ENCODE results near the gene PERM1.
A peak's percentile ranks its signal among the peaks of the same experiment; 100 is the strongest.
"Not testable (repeated sequence)": the region's sequence is repeated elsewhere in the genome, so short reads cannot be mapped to it uniquely, and the experiment has no call there.

PERM1 gene

DNA sequence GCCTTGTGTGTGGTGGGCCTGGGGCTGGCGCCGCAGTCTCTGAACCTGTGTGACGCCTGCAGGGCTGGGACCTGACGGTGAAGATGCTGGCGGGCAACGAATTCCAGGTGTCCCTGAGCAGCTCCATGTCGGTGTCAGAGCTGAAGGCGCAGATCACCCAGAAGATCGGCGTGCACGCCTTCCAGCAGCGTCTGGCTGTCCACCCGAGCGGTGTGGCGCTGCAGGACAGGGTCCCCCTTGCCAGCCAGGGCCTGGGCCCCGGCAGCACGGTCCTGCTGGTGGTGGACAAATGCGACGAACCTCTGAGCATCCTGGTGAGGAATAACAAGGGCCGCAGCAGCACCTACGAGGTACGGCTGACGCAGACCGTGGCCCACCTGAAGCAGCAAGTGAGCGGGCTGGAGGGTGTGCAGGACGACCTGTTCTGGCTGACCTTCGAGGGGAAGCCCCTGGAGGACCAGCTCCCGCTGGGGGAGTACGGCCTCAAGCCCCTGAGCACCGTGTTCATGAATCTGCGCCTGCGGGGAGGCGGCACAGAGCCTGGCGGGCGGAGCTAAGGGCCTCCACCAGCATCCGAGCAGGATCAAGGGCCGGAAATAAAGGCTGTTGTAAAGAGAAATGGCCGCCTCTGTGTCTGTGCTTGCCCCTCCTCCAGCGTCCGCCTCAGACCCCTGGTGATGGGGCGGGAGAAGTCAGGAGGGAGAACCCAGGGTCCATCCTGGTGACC lies 32.2 kb upstream of the PERM1 start:
- peak; percentile 52 for DNase-seq

DNA sequence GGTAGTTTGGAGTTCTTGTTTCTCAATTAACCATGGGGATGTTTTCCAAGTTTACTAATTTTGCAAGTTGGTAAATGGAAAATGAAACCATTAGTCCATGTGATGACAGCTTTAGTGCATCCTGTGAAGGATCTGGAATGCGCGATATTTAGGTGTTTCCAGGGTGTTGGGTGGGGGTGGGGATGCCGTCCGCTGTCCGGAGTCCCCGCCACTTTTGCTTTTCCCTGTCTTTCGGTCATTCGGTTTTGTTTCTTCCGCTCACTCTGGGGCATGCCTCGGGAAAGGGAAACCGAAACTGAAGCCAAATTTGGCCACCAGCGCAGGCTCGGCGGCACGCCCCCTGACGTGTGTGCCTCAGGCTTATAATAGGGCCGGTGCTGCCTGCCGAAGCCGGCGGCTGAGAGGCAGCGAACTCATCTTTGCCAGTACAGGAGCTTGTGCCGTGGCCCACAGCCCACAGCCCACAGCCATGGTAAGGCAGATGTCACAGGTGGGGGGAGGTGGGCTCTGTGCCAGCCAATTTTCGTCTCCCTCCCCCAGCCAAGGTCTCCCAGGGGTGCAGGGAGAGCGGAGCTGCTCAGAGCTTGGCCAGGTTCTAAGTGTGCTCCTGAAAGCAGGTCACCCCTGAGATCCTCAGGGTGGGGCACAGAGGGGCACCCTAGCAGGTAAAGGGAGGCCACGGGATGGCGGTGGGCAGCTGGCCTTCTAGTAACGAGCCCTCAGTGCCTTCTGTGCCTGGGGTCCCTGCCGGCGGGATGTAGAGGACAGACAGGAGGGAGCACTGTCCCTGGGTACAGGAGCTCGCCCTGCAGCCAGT lies 31.4 kb upstream of the PERM1 start, which contains the start of gene ISG15:
TSS of gene ISG15 (plus strand) at position 393 of the 817 bp plus-strand sequence. CDS start at position 470, 77 bp downstream.
- DNase-seq: peak; percentile 49

DNA sequence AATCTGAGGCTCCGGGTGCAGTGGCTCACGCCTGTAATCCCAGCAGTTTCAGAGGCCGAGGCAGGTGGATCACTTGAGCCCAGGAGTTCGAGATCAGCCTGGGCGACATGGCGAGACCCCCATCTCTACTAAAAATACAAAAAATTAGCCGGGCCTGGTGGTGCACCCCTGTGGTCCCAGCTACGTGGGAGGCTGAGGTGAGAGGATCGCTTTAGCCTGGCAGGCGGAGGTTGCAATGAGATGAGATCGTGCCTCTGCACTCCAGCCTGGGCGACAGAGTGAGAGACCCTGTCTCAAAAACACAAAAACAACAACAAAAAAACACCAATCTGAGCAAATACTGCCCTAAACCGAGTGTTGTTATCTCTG lies 30.8 kb upstream of the PERM1 start:
- DNase-seq: not testable (repeated sequence)

DNA sequence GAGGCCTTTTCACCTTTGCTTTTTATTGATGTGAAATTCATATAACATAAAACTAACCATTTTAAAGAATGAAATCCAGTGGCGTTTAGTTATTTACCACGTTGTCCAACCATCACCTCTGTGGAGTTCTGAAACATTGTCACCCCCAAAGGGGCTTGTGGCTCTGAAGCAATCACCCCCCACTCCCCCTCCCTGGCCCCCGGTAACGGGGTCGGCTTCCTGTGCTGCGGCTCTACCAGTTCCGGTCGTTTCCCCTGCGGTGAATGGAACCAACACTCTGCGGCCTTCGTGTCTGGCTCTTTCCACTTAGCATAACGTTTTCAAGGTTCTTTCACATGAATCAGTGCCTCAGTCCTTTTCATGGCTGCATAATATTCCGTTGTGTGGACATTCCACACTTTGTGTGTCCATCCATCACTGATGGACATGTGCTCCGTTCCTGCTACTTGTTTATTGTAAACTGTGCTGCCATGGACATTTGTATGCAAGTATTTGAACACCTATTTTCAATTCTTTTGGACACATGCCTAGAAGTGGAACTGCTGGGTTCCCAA lies 29.6 kb upstream of the PERM1 start:
- no peak for DNase-seq

DNA sequence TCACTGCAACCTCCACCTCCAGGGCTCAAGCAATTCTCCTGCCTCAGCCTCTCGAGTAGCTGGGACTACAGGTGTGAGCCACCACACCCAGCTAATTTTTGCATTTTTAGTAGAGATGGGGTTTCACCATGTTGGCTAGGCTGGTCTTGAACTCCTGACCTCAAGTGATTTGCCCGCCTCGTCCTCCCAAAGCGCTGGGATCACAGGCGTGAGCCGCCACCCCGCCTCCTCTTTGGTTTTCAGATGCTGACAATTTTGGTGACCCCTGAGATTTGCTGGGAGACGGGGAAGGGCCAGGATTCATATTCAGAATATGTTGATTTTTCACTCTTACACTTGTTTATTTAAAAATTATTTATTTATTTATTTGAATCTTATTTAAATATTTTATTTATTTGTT lies 28.2 kb upstream of the PERM1 start:
- DNase-seq: not testable (repeated sequence)

DNA sequence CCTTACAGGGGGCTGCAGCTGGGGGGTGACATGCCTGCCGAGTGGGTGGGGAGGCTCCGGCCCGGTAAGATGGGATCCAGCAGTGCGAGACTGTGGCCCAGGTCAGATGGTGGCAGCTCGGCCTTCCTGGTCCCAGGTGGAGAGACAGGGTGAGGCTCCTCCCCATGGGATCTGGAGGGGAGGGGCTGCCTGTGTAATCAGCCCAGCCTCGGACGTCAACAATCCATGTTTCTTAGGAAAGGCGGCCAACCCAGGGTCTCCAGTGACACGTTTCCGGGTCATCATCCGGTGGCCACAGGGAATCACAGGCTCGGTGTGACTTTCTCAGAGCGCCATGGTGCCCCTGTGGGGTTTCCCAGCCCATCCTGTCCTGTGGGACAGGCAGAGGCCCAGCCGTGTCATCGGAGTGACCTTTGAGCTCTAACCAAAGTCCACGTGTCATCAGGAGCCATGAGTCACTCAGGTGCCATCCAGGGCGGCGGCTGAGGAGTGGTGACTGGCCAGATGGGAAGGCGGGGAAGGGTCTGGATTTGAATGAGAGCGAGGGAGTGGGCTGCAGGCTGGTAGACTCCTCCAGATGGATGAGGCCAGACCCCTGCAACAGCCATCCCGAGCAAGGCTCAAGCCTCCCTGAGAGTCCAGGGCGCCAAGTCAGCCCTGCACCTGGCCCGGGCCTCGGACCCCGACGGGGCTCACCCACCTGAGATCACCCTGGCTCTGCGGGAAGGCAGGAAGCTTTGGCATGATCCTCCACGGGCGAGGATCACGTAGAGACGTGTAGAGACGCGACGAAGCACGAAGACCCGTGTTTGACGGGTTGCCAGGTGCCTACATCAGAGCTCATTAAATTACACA lies 24.6 kb upstream of the PERM1 start:
- DNase-seq: no peak

DNA sequence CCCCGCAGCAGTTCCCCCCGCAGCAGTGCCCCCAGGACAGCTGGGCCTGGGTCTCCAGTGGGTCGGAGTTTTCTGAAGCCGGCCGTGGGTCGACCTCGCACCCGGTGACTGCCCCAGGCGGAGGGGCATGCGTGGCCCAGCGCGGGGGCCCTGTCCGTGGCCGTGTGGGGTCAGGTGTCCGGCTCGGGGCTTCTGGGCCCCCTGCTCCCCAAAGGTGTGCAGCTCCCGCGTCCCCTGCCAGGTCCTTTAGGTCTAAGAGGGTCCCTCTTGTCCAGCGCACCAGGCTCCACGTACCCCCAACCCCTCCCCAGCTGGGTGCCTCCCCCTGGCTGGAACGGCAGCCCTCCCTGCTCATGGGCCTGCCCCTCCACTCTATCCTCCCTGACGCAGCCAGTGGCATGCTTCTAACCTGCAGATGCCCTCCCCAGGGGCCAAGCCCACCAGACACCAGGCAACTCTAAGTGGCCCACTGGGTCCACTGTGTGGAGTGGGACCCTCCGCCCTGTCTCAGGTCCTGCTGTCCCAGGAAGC lies 23.9 kb upstream of the PERM1 start:
- no peak for DNase-seq

DNA sequence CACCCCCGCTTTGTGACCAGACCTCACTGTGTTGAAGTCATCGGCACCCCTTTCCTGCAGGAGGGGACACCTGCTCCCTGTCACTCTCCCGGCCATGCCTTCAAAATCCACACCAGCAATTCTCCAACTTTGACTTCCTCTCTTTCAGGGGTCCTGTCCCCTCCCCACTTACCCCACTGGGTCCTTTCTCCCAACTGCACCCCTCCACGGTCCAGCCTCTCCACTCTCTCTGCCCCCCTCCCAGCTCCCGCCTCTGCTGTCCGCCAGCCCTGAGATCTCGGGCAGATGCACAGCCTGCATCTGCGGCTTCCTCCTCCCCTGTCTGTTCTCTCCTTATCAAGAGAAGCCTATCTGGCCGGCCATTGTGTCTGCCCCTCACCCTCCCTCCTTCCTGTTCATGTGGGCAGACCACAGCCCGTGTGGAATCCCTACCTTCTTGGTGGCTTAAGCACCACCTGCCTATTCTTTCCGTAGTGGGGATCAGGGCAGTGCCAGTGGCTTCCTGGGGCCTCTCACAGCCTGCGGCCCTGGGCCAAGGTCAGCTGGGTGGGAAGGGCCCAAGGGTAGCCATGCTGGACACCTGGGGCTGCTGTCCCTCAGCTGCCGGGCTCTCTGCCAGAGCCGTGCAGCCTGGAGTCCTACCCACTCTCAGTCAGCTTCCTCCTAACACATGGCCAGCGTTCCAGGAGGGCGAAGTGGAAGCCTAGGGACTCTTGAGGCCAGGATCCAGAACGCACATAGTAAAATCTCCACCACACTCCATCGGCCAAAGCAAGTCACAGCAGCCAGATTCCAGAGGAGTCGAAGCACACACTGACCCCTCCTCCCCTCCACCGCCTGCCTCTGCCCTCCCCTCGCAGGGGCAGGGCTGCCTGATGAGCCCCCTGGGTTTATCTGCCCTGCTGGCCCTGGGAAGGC lies 23.1 kb upstream of the PERM1 start:
- DNase-seq: no peak

DNA sequence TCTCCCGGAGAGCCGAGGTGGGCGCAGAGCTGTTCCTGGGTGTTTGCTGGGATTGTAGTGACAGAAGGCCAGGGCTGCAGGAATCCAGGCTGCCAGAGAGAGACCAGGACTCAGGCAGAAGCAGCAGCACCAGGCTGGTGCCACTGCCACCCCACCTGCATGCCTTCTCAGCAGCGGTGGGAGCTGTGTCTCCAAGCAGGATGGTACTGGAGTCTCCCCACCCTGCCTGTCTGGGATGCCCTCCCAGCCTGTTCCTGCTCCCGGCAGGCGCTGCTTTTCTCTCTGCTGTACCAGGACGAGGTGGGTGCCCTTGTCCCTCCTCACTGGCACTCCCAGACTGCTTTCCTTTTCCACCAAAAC lies 22.5 kb upstream of the PERM1 start:
- no peak for DNase-seq

DNA sequence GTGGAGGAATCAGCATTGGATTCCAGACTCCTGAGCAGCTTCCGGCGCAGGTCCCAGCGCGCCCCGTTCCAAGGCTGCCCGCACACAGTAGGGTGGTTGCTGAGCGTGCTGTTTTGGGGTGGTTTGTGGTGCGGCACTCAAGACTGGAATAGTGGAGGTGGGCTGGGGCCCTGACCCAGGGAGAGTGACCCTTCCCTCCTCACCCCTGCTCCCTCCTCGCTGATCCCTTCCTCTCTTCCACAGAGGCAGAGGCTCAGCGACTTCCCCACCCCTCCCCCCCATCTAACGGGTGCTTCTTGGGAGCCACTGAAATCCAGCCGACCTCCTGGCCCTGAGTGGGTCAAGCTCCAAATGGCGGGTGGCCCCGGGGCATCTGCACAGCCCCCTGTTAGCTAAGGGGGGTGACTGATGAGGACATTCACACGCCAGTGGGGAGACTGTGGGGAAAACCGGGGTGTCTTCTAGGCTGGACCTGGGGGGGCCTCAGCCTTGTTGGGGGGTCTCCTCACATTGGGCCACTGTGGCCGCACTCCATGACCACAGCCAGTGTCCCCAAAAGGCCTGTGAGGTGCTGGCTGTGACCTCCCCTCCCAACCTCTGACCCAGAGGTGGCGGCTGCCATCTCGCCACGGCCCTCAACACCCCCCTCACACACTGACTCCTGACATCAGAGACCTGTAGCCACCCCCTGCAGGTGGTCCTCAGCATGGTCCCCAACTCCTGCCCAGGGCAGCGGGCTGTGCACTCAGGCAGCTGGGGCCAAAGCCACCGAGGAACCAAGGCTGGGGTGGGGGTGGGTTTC lies 21.9 kb upstream of the PERM1 start:
- no peak for DNase-seq

DNA sequence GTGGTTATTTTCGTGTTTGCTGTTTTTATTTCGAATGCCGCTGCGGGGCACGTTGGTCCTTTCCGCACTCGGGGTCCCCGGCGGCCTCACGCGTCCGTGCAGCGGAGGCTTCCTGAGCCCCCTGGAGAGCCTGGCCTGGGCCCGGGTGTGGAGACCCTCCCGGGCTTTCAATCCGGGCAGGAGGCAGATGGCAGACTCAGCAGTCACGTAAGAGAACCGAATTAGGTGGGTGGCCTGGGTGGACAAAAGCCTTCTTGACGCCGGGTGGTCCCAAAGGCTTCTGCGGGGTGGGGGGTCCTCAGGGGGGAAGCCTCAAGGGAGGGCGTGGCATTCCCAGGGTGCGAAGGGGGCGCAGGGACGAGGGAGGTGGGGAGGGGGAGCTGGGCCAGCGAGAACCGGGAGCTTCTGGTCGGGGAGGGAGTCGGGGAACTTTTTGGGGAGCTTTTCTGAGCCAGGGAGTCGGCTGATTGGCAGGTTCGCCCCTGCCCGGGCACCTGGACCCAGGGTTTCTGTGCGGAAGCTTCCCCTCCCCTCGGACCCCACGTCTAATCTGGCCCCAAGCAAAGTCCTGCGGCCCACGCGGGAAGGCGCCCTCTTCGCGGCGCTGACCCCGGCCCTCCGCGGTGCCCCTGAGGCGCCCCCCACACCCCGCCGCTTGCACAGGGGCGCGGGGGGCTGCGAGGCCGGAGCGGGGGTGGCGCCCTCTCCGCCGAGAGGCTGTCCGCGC lies 19.3 kb upstream of the PERM1 start:
- DNase-seq: no peak

DNA sequence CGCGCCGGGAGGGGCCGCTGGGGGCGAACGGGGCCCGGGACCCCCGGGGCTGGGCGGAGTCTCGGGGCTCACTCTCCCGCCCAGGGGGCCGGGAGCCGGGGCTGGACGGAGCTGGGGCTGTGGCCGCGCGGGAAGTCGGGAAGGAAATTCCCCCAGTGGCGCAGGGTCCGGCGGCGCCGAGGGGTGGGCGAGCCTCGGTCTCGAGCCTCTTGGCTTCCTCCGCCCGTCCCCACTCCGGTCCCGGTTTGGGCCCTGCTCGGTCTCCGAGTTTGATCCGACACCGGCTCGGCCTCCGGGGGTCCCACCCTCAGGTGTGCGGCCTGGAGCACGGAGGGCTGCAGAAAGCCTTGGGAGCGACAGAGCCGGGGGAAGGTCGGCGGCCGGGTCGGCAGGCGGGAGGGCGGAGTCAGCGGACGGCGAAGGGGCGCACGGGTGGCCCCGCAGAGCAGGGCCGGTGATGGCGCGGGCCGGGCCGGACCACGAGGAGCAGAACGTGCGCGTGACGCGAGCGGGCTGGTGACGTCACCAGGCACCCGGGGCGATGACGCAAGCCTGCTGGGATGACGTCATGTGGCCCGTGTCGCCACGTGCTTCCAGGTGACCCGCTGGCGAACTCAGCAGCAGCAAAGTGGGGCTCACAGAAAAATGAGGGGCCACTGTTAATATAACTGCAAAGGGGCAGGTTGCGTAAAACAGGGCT lies 18.6 kb upstream of the PERM1 start:
- DNase-seq: peak; percentile 53

DNA sequence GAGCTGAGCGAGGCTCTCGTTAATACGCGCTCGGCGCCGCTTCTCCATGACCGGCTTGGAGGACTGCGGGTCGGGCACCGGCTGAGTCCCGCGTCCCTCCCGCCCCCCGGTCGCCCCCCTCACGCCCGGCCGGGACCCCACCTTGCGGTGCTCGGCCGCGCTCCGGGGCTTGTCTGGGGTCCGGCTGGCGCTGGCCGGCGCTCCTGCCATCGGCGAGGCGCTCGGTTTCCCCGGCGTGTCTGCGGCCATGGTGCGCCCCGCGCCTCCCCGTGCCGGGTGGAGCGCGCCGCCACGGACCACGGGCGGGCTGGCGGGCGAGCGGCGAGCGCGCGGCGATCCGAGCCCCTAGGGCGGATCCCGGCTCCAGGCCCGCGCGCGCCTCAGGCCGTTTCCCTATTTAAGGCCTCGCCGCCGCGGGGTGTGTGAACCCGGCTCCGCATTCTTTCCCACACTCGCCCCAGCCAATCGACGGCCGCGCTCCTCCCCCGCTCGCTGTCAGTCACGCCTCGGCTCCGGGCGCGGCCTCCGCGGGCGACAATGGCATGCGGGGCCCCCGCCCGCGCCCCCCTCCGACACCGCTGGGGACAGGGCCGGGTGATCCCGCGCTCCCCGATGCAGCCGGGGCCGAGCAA lies 17.9 kb upstream of the PERM1 start, which contains the start of gene HES4:
TSS of gene HES4 (minus strand) at position 373 of the 632 bp plus-strand sequence. CDS start at position 249, 124 bp downstream.
- peak; percentile 71 for DNase-seq

DNA sequence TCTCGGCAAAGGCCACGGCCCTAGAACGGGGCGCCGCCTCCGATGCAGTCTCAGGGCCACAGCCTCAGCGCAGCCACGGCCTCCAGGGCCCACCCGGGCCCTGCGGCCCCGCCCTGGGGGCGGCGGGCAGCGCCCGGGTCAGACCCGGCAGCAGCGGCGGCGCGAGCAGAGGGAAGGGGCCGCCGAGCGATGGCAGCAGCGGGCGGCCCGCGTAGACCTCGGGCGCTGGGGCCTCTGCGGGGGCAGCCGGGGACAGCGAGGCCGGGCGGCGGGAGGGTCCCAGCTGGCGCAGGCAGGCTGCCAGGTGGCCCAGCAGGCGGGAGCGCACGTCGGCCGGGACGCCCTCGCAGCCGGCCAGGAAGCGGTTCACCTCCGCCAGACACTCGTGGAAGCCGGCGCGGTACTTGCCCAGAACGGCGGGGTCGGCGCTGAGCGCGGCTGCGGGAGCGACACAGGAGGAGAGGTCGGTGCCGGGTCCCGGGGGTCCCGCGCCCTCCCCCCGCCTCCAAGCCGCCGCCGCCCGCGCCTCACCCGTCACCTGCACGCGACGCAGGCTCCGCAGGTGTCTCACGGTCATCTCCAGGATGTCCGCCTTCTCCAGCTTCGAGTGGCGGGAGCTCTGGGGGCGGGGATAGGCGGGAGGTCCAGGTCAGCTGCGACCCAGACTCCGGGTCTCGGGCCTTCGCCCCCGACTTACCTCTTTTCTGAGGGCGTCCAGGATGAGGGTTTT lies 17.3 kb upstream of the PERM1 start:
- DNase-seq: no peak

DNA sequence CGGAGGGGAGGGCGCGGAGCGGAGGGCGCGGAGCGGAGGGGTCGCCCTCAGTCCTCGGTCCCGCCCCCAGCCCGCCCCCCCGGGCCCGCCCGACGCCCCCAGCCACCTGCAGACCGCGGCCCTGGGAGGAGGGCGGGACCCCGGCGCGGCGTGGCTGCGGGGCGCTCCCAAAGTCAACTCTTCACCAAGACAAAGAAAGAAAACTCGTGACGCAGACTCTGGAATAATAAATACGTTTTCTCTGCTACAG lies 16.8 kb upstream of the PERM1 start:
- DNase-seq: no peak

DNA sequence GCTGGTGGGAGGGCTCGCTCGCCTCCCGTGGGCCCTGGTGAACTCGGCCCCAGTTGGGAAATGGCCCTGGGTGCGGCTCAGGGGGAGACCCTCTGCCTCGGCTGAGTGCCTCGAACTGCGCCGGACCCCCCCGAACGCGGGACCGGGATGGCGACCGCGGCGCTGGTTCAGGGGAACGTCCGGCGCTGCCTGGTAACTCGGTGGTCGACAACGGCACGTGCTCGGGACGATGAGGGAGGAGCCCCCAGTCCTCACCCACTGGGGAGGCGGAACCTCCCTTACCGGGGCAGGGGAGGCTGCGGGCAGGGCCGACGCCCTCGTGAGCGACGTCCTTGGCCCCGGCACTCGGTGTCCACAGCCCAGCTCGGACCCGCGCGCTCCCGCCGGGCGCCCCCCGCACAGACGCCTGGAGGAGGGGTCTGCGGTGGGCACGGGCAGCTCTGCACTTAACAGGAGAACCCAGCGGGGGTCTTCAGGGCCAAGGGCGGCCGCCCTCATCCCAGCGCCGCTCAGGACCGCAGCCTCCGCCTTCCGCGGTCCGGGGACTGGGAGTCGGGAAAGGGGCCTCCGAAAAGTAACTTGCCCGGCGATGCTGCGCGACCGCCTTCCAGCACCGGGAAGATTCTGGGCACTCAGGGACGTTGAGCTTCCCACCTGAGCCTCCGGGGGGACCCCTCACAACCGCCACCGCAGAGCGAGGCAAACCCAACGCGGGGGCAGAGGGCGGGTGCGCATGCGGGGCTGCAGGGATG lies 16.3 kb upstream of the PERM1 start:
- DNase-seq: no peak

DNA sequence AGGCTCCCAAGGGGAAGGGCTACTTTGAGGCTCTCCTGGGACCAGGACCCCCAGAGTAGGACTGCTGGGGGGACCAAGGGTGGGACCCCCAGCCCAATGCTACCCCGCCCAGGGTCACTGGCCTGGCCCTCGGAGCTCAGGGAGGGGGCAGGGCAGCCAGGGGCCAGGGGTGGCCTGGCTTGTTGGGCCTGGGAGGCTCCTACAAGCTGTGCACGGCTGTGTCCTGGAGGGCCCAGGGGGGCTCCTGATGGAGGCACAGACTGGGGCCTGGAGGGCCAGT lies 15.8 kb upstream of the PERM1 start:
- no peak for DNase-seq
